HFF-Myc (cell line): ENCODE measurements around the gene ZNF580.

Experiments used
- DNase-seq: peaks from one replicate; pipeline ENCODE4 v3.0.0-alpha.2; 2011; ENCODE audit warnings: low read depth; ENCODE audit errors: extremely low read depth
- H3K4me3 ChIP-seq: replicated peaks from 2 replicates; pipeline ENCODE4 v1.5.1; 2011; ENCODE audit warnings: low read depth, mild to moderate bottlenecking, control low read depth, low read length
- TF ChIP-seq, protein P1 (sequence below): IDR thresholded peaks from 2 replicates; pipeline ENCODE4 v1.5.1; 2012; ENCODE audit warnings: mild to moderate bottlenecking, low read depth, low read length, control low read depth; ENCODE audit errors: missing control alignments

The ZNF580 gene

DNA sequence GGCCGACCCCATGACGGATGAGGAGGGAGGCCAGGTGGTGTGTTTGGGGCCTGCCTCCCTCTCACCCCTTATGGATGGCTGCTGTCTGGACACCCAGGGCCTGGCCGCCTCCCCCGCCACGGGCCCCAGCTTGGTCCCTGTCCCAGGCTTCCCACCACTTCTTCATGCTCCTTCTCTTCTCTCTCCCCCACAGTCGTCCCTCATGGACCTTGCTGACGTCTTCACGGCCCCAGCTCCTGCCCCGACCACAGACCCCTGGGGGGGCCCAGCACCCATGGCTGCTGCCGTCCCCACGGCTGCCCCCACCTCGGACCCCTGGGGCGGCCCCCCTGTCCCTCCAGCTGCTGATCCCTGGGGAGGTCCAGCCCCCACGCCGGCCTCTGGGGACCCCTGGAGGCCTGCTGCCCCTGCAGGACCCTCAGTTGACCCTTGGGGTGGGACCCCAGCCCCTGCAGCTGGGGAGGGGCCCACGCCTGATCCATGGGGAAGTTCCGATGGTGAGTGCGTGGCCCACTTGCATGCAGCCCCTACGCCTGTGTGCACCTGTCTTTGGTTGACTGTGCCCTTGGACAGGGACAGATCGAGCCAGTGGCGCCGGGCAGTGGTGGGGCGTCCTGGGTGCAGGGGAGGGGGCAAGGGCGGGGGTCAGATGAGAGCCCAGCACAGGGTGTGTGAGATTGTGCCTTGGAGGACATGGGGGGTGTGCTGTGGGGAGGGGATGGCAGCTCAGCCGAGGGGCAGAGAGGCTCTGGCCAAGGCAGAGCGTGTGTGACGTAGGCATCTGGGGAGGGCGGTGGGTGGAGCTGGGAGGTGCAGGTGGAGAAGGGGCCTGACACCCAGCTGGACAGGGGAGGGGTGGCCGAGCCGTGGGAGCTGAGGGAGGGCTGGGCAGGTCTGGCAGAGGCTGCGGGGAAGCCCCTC, 51.0 kb downstream of the ZNF580 start:
- TF ChIP-seq, protein P1, sequence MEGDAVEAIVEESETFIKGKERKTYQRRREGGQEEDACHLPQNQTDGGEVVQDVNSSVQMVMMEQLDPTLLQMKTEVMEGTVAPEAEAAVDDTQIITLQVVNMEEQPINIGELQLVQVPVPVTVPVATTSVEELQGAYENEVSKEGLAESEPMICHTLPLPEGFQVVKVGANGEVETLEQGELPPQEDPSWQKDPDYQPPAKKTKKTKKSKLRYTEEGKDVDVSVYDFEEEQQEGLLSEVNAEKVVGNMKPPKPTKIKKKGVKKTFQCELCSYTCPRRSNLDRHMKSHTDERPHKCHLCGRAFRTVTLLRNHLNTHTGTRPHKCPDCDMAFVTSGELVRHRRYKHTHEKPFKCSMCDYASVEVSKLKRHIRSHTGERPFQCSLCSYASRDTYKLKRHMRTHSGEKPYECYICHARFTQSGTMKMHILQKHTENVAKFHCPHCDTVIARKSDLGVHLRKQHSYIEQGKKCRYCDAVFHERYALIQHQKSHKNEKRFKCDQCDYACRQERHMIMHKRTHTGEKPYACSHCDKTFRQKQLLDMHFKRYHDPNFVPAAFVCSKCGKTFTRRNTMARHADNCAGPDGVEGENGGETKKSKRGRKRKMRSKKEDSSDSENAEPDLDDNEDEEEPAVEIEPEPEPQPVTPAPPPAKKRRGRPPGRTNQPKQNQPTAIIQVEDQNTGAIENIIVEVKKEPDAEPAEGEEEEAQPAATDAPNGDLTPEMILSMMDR: no peak
- no peak for DNase-seq

DNA sequence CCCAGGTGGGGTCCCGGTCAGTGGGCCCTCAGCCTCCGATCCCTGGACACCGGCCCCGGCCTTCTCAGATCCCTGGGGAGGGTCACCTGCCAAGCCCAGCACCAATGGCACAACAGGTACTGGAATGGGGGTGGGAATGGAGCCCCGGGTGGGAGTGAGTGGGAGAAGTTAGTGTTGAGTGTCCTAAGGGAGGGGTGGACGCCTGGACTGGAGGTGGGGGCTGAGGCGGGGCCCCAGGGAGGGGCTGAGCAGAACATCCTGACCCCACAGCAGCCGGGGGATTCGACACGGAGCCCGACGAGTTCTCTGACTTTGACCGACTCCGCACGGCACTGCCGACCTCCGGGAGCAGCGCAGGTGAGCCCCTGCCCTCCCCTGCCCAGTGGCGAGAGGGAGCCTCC, 51.9 kb downstream of the ZNF580 start:
- no peak overlapping the region for H3K4me3 ChIP-seq
- TF ChIP-seq, protein P1: no peak
- DNase-seq: no peak

More for the DNA sequence above, 51.0 kb downstream of the ZNF580 start:
- H3K4me3 ChIP-seq: no peak overlapping the region
